ENCODE results near the gene JAZF1.

Gene JAZF1

DNA sequence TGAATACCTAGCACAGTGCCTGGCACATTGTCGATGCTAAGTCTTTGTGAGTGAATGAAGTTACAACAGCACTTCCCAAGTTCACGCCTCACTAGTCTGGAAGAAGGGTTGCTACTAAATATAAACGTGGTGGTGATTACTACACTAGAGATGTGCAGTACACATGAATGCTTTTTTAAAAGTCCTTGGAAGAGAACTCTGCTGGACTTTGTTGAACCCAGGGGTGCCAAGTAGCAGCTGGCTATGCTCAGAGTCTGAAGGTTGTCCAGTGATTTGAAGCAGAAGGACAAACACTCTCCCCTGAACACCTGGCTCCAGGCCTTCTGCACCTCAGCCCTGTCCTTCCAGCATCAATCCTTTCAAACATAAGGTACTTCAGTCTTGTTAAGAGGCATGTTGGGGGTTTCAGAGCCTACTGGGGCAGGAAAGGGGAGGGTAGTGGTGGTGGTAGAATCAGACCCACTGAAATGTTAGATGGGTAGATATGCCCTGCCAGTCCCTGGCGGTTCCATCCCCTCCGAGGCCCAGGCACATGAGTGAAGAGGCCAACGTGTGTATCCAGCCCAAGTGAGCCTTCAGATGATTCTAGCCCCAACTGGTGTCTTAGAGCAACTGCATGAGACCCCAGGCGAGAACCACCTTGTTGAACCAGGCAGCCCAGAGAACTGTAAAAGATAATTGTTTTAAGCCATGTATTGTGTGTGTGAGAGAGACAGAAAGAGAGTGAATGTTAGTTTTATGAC, 346.2 kb downstream of the JAZF1 start:
- Histone ChIP-seq H3K36me3 (ENCODE audit: control insufficient read depth in 1 of 2, insufficient read depth in 2 of 2, low read length in 2 of 2) (peaks cover 13 to 18% of the 10 kb centered on the region in 2 donors), H3K4me1 (ENCODE audit: control insufficient read depth in 1 of 2, insufficient read depth in 2 of 2, low read length in 2 of 2) (peaks cover 0 to 6% of the 10 kb centered on the region in 2 donors), H3K9me3 (ENCODE audit: control insufficient read depth in 1 of 2, low read length in 2 of 2) (no peaks in the 10 kb centered on the region), H3K4me3 (ENCODE audit: low read depth in 1 of 2, low read length in 2 of 2) (no peak overlapping the region), H3K27me3 (ENCODE audit: low read depth, low read length) (no peaks in the 10 kb centered on the region), H3K27ac (ENCODE audit: low read length) (no peak overlapping the region)

DNA sequence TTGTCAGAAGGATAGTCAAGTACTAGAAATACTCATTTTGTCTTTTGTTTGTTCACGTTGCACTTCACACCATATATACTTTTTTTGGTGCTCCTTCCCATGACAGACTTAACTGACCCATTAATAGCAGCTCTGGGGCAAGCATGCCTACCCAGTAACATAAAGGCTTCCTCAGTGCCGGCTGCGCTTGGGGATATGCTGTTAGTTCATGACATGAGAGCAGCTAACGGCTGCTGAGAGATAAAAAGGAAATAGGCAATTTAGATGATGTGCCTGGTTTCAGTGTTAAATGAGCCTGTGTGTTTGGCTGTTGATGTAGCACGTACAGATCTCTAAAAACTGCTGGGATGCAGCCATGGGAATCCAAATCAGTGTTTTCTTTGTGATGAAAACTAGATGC, 354.2 kb downstream of the JAZF1 start:
- Histone ChIP-seq H3K27me3 (ENCODE audit: low read depth, low read length) (no peaks in the 10 kb centered on the region), H3K36me3 (ENCODE audit: control insufficient read depth in 1 of 2, insufficient read depth in 2 of 2, low read length in 2 of 2) (peaks cover 11 to 18% of the 10 kb centered on the region in 2 donors), H3K27ac (ENCODE audit: low read length) (no peak overlapping the region), H3K4me1 (ENCODE audit: control insufficient read depth in 1 of 2, insufficient read depth in 2 of 2, low read length in 2 of 2) (no peaks in the 10 kb centered on the region), H3K9me3 (ENCODE audit: control insufficient read depth in 1 of 2, low read length in 2 of 2) (no peaks in the 10 kb centered on the region), H3K4me3 (ENCODE audit: low read depth in 1 of 2, low read length in 2 of 2) (no peak overlapping the region)

GRCh38 chr7:27825891-27826290, 354.7 kb downstream of the JAZF1 start:
- H3K27ac ChIP-seq (ENCODE audit: low read length) = no peak overlapping the region
- H3K9me3 ChIP-seq (ENCODE audit: control insufficient read depth in 1 of 2, low read length in 2 of 2) = no peaks in the 10 kb centered on the region
- peaks cover 7 to 18% of the 10 kb centered on the region in 2 donors for H3K36me3 ChIP-seq (ENCODE audit: control insufficient read depth in 1 of 2, insufficient read depth in 2 of 2, low read length in 2 of 2)
- no peaks in the 10 kb centered on the region for H3K27me3 ChIP-seq (ENCODE audit: low read depth, low read length)
- no peaks in the 10 kb centered on the region for H3K4me1 ChIP-seq (ENCODE audit: control insufficient read depth in 1 of 2, insufficient read depth in 2 of 2, low read length in 2 of 2)
- H3K4me3 ChIP-seq (ENCODE audit: low read depth in 1 of 2, low read length in 2 of 2) = no peak overlapping the region

DNA sequence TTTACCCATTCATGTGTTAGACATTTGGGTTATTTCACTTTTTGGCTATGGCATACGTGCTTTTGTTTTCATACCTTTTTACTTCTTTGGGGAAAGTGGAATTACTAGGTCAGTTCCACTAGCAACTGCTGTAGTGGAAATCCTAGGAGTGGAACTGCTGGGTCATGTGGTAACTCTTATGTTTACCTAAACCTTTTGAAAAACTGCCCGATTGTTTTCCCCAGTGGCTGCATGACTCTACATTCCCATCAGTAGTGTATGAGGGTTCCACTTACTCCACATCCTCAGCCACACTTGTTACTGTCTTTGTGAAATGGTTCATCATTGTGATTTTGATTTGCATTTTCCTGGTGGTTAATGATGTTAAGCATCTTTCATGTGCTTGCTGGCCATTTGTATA, 358.4 kb downstream of the JAZF1 start:
- Histone ChIP-seq H3K27me3 (ENCODE audit: low read depth, low read length) (no peaks in the 10 kb centered on the region), H3K4me1 (ENCODE audit: control insufficient read depth in 1 of 2, insufficient read depth in 2 of 2, low read length in 2 of 2) (no peaks in the 10 kb centered on the region), H3K9me3 (ENCODE audit: control insufficient read depth in 1 of 2, low read length in 2 of 2) (no peaks in the 10 kb centered on the region), H3K36me3 (ENCODE audit: control insufficient read depth in 1 of 2, insufficient read depth in 2 of 2, low read length in 2 of 2) (peaks cover 11 to 13% of the 10 kb centered on the region in 2 donors), H3K27ac (ENCODE audit: low read length) (no peak overlapping the region), H3K4me3 (ENCODE audit: low read depth in 1 of 2, low read length in 2 of 2) (no peak overlapping the region)

DNA sequence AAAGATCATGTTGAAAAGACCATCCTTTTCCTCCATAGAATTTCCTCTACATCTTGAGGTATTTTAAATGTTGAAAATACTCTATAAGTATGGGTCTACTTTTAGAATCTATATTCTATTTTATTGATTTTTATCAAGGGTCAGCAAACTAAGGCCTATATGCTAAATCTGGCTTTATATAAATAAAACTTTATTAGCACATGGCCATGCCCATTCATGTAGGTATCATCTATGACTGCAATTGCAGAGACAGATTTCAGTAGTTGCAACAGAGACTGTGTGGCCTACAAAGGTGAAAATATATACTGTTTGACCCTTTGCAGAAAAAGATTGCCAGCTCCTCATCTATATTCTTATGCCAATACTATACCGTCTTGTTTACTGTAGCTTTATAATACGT, 367.9 kb downstream of the JAZF1 start:
- no peak overlapping the region for H3K27ac ChIP-seq (ENCODE audit: low read length)
- H3K4me3 ChIP-seq (ENCODE audit: low read depth in 1 of 2, low read length in 2 of 2) = no peak overlapping the region
- H3K36me3 ChIP-seq (ENCODE audit: control insufficient read depth in 1 of 2, insufficient read depth in 2 of 2, low read length in 2 of 2) = peaks cover 15 to 21% of the 10 kb centered on the region in 2 donors
- H3K4me1 ChIP-seq (ENCODE audit: control insufficient read depth in 1 of 2, insufficient read depth in 2 of 2, low read length in 2 of 2) = no peaks in the 10 kb centered on the region
- H3K27me3 ChIP-seq (ENCODE audit: low read depth, low read length) = no peaks in the 10 kb centered on the region
- H3K9me3 ChIP-seq (ENCODE audit: control insufficient read depth in 1 of 2, low read length in 2 of 2) = no peaks in the 10 kb centered on the region

DNA sequence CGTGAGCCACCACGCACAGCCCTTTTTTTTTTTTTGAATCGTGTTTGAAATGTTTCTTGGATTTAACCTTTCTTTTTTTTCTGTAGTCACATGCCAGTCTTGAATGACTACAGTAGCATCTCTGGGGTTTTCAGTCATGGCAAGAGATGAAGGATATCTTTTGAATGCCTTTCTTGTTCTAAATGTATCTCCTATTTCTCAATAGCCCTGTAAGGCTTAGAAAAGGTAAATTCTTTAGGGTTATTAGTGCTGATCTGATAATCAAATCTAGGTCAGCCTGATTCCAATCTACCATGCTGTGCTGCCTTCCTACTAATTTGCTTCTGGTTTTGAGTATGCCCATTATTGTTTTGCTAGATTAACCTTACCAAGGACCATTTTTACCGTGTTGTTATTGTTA, 370.4 kb downstream of the JAZF1 start:
- Histone ChIP-seq H3K4me3 (ENCODE audit: low read depth in 1 of 2, low read length in 2 of 2) (no peak overlapping the region), H3K27ac (ENCODE audit: low read length) (no peak overlapping the region), H3K4me1 (ENCODE audit: control insufficient read depth in 1 of 2, insufficient read depth in 2 of 2, low read length in 2 of 2) (no peaks in the 10 kb centered on the region), H3K9me3 (ENCODE audit: control insufficient read depth in 1 of 2, low read length in 2 of 2) (no peaks in the 10 kb centered on the region), H3K36me3 (ENCODE audit: control insufficient read depth in 1 of 2, insufficient read depth in 2 of 2, low read length in 2 of 2) (peaks cover 0 to 18% of the 10 kb centered on the region in 2 donors), H3K27me3 (ENCODE audit: low read depth, low read length) (no peaks in the 10 kb centered on the region)

DNA sequence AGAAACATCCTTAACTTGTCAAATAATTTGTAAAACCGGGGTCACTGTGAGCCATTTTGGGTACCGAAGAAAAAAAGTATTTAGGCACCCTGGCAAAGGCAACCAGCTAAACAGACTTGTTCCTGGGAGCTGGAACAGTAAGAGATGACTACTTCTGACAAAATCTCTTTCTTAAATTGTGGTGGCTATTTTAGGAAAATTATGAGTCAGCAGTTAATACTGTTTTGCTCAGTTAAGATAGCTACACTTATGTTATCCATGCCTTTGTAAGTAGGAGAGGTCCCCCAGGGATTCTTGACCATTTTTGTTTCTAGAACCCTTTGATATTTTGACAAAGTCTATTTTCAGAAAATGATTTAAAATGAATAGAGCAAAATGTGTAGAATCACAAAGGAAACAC, 372.0 kb downstream of the JAZF1 start:
- H3K9me3 ChIP-seq (ENCODE audit: control insufficient read depth in 1 of 2, low read length in 2 of 2) = no peaks in the 10 kb centered on the region
- no peaks in the 10 kb centered on the region for H3K27me3 ChIP-seq (ENCODE audit: low read depth, low read length)
- H3K36me3 ChIP-seq (ENCODE audit: control insufficient read depth in 1 of 2, insufficient read depth in 2 of 2, low read length in 2 of 2) = peaks cover 0 to 19% of the 10 kb centered on the region in 2 donors
- H3K27ac ChIP-seq (ENCODE audit: low read length) = no peak overlapping the region
- no peaks in the 10 kb centered on the region for H3K4me1 ChIP-seq (ENCODE audit: control insufficient read depth in 1 of 2, insufficient read depth in 2 of 2, low read length in 2 of 2)
- no peak overlapping the region for H3K4me3 ChIP-seq (ENCODE audit: low read depth in 1 of 2, low read length in 2 of 2)

- H3K9me3 ChIP-seq (ENCODE audit: control insufficient read depth in 1 of 2, low read length in 2 of 2) = no peaks in the 10 kb centered on the region
- no peaks in the 10 kb centered on the region for H3K4me1 ChIP-seq (ENCODE audit: control insufficient read depth in 1 of 2, insufficient read depth in 2 of 2, low read length in 2 of 2)
- peaks cover 7 to 10% of the 10 kb centered on the region in 2 donors for H3K36me3 ChIP-seq (ENCODE audit: control insufficient read depth in 1 of 2, insufficient read depth in 2 of 2, low read length in 2 of 2)
- no peaks in the 10 kb centered on the region for H3K27me3 ChIP-seq (ENCODE audit: low read depth, low read length)
- no peak overlapping the region for H3K27ac ChIP-seq (ENCODE audit: low read length)
- no peak overlapping the region for H3K4me3 ChIP-seq (ENCODE audit: low read depth in 1 of 2, low read length in 2 of 2)
Observed at GRCh38 chr7:27804139-27804538, 376.5 kb downstream of the JAZF1 start.

GRCh38 chr7:27802999-27803398, 377.6 kb downstream of the JAZF1 start:
- no peak overlapping the region for H3K4me3 ChIP-seq (ENCODE audit: low read depth in 1 of 2, low read length in 2 of 2)
- H3K4me1 ChIP-seq (ENCODE audit: control insufficient read depth in 1 of 2, insufficient read depth in 2 of 2, low read length in 2 of 2) = no peaks in the 10 kb centered on the region
- H3K36me3 ChIP-seq (ENCODE audit: control insufficient read depth in 1 of 2, insufficient read depth in 2 of 2, low read length in 2 of 2) = peaks cover 7 to 10% of the 10 kb centered on the region in 2 donors
- no peaks in the 10 kb centered on the region for H3K9me3 ChIP-seq (ENCODE audit: control insufficient read depth in 1 of 2, low read length in 2 of 2)
- H3K27ac ChIP-seq (ENCODE audit: low read length) = no peak overlapping the region
- no peaks in the 10 kb centered on the region for H3K27me3 ChIP-seq (ENCODE audit: low read depth, low read length)

GRCh38 chr7:27799212-27799611, 381.4 kb downstream of the JAZF1 start:
- no peaks in the 10 kb centered on the region for H3K4me1 ChIP-seq (ENCODE audit: control insufficient read depth in 1 of 2, insufficient read depth in 2 of 2, low read length in 2 of 2)
- no peak overlapping the region for H3K27ac ChIP-seq (ENCODE audit: low read length)
- no peaks in the 10 kb centered on the region for H3K9me3 ChIP-seq (ENCODE audit: control insufficient read depth in 1 of 2, low read length in 2 of 2)
- H3K4me3 ChIP-seq (ENCODE audit: low read depth in 1 of 2, low read length in 2 of 2) = no peak overlapping the region
- no peaks in the 10 kb centered on the region for H3K27me3 ChIP-seq (ENCODE audit: low read depth, low read length)
- peaks cover 13 to 21% of the 10 kb centered on the region in 2 donors for H3K36me3 ChIP-seq (ENCODE audit: control insufficient read depth in 1 of 2, insufficient read depth in 2 of 2, low read length in 2 of 2)

DNA sequence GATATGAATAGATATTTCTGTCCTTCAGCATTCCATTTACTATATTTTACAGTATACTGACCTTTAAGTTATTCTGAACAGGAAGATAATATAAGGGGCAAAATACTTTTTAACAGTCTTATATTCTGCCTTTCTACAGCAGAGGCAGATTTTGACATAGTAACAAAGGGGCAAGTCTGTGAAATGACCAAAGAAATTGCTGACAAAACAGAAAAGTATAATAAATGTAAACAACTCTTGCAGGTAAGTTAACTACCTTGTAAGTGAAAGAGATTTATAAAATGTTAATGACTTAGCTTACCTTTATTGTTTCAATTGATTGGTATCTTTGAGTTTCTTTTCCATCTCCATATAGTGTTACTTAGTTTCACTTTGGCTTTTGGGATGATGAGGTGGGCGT, 384.6 kb downstream of the JAZF1 start:
- no peaks in the 10 kb centered on the region for H3K9me3 ChIP-seq (ENCODE audit: control insufficient read depth in 1 of 2, low read length in 2 of 2)
- H3K27ac ChIP-seq (ENCODE audit: low read length) = no peak overlapping the region
- H3K27me3 ChIP-seq (ENCODE audit: low read depth, low read length) = no peaks in the 10 kb centered on the region
- peaks cover 33 to 39% of the 10 kb centered on the region in 2 donors for H3K36me3 ChIP-seq (ENCODE audit: control insufficient read depth in 1 of 2, insufficient read depth in 2 of 2, low read length in 2 of 2)
- H3K4me3 ChIP-seq (ENCODE audit: low read depth in 1 of 2, low read length in 2 of 2) = no peak overlapping the region
- no peaks in the 10 kb centered on the region for H3K4me1 ChIP-seq (ENCODE audit: control insufficient read depth in 1 of 2, insufficient read depth in 2 of 2, low read length in 2 of 2)

DNA sequence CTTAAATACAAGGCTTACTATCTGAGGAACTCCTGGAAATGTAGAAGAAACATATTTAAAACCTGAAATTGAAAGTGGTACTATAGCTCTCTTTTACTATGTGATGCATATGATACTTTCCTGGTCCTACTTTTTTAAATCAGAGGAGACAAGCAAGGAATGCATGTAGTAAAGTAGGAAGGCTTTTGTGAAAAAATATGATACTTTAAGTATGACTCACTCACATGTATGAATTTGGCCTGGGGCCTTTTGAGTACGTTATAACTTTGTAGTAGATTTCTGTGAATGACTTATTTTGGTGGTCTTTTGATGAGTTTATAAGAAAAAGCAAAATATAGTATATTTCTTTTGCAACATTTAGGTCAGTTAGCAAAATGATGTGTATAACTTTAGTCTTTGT, 386.8 kb downstream of the JAZF1 start:
- H3K27me3 ChIP-seq (ENCODE audit: low read depth, low read length) = no peaks in the 10 kb centered on the region
- no peak overlapping the region for H3K27ac ChIP-seq (ENCODE audit: low read length)
- peaks cover 34 to 40% of the 10 kb centered on the region in 2 donors for H3K36me3 ChIP-seq (ENCODE audit: control insufficient read depth in 1 of 2, insufficient read depth in 2 of 2, low read length in 2 of 2)
- no peak overlapping the region for H3K4me3 ChIP-seq (ENCODE audit: low read depth in 1 of 2, low read length in 2 of 2)
- H3K4me1 ChIP-seq (ENCODE audit: control insufficient read depth in 1 of 2, insufficient read depth in 2 of 2, low read length in 2 of 2) = no peaks in the 10 kb centered on the region
- H3K9me3 ChIP-seq (ENCODE audit: control insufficient read depth in 1 of 2, low read length in 2 of 2) = no peaks in the 10 kb centered on the region
